Myocyte (in vitro differentiated cells): Measurements from ENCODE around the gene TAF11L13. TPM values are rescaled to one million over a fixed set of nuclear protein-coding genes. Genes with fewer than 3 reads are reported as not detected.
"Not testable (repeated sequence)": the region's sequence is repeated elsewhere in the genome, so short reads cannot be mapped to it uniquely, and the experiment has no call there.

ENCODE experiments used
- DNase-seq: peaks from one replicate; pipeline ENCODE4 v3.0.0-alpha.2; 2012; ENCODE audit warnings: low read depth
- polyA plus RNA-seq: library from polyadenylated mRNA; unstranded; fragments of >200 nt; gene quantifications from one replicate; pipeline ENCODE4 v1.2.1, GENCODE V29; 2012; ENCODE audit warnings: missing spikeins
- total RNA-seq: library from RNA; depleted of rRNA; stranded (reverse); fragments of >200 nt; gene quantifications from 2 replicates; pipeline ENCODE4 v1.2.3, GENCODE V29; 2014

The TAF11L13 gene
- total RNA-seq = not detected in 2 replicates
- not detected for polyA plus RNA-seq

DNA sequence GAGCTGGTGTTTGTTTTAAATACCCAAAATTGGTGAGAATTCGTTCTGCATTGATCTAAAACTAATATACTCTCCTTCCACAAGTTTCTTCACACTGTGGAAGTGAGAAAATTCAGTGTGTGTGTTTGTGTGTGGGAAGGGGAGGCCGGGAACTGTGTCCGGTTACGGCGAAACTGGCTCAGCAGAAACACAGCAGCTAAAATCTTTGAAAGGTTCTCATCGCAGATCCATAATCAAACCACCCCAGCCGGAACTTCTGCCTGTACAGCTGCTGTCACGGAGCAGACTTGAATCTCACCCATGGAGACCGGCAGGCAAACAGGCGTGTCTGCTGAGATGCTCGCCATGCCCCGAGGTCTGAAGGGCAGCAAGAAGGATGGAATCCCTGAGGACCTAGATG lies at the start of gene TAF11L13:
Gene TAF11L13, plus strand, starts transcription at position 301 of the 400 bp plus-strand sequence.
- not testable (repeated sequence) for DNase-seq

DNA sequence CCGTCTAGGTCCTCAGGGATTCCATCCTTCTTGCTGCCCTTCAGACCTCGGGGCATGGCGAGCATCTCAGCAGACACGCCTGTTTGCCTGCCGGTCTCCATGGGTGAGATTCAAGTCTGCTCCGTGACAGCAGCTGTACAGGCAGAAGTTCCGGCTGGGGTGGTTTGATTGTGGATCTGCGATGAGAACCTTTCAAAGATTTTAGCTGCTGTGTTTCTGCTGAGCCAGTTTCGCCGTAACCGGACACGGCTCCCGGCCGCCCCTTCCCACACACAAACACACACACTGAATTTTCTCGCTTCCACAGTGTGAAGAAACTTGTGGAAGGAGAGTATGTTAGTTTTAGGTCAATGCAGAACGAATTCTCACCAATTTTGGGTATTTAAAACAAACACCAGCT lies 46.2 kb upstream of the TAF11L13 start, which contains the start of gene TAF11L7:
Gene TAF11L7, minus strand, starts transcription at position 101 of the 400 bp plus-strand sequence.
- not testable (repeated sequence) for DNase-seq

DNA sequence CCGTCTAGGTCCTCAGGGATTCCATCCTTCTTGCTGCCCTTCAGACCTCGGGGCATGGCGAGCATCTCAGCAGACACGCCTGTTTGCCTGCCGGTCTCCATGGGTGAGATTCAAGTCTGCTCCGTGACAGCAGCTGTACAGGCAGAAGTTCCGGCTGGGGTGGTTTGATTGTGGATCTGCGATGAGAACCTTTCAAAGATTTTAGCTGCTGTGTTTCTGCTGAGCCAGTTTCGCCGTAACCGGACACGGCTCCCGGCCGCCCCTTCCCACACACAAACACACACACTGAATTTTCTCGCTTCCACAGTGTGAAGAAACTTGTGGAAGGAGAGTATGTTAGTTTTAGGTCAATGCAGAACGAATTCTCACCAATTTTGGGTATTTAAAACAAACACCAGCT lies 41.0 kb upstream of the TAF11L13 start, which contains the start of gene TAF11L8:
Gene TAF11L8, minus strand, starts transcription at position 101 of the 400 bp plus-strand sequence.
- DNase-seq = not testable (repeated sequence)

DNA sequence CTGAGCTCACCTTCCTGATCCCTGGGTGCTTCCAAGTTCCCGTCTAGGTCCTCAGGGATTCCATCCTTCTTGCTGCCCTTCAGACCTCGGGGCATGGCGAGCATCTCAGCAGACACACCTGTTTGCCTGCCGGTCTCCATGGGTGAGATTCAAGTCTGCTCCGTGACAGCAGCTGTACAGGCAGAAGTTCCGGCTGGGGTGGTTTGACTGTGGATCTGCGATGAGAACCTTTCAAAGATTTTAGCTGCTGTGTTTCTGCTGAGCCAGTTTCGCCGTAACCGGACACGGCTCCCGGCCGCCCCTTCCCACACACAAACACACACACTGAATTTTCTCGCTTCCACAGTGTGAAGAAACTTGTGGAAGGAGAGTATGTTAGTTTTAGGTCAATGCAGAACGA lies 37.6 kb upstream of the TAF11L13 start, which contains the start of gene TAF11L9:
Gene TAF11L9, minus strand, starts transcription at position 140 of the 400 bp plus-strand sequence.
- not testable (repeated sequence) for DNase-seq

DNA sequence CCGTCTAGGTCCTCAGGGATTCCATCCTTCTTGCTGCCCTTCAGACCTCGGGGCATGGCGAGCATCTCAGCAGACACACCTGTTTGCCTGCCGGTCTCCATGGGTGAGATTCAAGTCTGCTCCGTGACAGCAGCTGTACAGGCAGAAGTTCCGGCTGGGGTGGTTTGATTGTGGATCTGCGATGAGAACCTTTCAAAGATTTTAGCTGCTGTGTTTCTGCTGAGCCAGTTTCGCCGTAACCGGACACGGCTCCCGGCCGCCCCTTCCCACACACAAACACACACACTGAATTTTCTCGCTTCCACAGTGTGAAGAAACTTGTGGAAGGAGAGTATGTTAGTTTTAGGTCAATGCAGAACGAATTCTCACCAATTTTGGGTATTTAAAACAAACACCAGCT lies 34.2 kb upstream of the TAF11L13 start, which contains the start of gene TAF11L10:
Gene TAF11L10, minus strand, starts transcription at position 101 of the 400 bp plus-strand sequence.
- not testable (repeated sequence) for DNase-seq

DNA sequence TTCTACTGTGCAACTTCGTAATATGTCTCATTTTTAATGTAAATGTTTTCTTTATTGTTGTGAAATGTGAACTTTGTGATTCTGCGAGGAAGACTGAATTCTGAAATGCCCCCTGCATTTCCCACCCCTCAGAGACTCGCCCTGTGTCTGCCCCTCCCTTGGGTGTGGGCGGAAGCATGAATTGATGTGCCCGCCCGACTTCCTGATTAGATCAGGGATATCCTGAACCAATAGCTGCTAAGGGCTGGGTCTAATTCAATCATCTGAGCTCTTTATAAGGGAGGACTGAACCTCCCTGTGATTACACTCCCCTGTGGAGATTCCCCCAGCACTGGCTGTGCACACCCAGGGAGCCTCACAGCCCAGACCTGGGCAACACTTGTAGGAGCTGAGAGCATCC lies 28.0 kb upstream of the TAF11L13 start, which contains the start of gene TAF11L11:
Gene TAF11L11, plus strand, starts transcription at position 304 of the 400 bp plus-strand sequence.
- DNase-seq = not testable (repeated sequence)

DNA sequence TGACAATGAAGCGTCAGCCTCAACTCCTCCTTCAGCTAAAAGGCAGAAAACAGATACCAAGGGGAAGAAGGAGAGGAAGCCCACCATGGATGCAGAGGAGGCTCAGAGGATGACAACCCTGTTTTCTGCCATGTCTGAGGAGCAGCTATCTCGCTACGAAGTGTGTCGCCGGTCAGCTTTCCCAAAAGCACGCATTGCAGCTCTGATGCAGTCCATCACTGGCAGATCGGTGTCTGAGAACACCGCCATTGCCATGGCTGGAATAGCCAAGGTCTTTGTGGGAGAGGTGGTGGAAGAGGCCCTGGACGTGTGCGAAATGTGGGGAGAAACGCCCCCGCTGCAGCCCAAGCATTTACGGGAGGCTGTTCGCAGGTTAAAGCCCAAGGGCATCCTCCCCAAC lies 26.9 kb upstream of the TAF11L13 start:
- DNase-seq = no peak

DNA sequence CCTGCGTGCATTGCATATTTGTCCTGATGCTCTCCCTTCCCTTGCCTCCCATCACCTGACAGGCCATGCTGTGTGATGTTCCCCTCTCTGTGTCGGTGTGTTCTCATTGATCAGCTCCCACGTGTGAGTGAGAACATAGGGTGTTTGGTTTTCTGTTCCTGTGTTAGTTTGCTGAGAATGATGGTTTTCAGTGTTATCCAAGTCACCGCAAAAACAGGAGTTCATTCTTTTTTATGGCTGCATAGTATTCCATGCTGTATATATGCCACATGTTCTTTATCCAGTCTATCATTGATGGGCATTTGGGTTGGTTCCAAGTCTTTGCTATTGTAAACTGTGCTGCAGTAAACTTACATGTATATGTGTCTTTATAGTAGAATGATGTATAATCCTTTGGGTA lies 24.4 kb upstream of the TAF11L13 start:
- DNase-seq = not testable (repeated sequence)

DNA sequence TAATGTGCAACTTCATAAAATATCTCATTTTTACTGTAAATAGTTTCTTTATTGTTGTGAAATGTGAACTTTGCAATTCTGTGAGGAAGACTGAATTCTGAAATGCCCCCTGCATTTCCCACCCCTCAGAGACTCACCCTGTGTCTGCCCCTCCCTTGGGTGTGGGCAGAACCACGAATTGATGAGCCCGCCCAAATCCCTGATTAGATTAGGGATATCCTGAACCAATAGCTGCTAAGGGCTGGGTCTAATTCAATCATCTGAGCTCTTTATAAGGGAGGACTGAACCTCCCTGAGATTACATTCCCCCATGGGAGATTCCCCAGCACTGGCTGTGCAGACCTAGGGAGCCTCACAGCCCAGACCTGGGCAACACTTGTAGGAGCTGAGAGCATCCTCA lies 21.8 kb upstream of the TAF11L13 start, which contains the start of gene TAF11L12:
Gene TAF11L12, plus strand, starts transcription at position 301 of the 400 bp plus-strand sequence.
- not testable (repeated sequence) for DNase-seq

DNA sequence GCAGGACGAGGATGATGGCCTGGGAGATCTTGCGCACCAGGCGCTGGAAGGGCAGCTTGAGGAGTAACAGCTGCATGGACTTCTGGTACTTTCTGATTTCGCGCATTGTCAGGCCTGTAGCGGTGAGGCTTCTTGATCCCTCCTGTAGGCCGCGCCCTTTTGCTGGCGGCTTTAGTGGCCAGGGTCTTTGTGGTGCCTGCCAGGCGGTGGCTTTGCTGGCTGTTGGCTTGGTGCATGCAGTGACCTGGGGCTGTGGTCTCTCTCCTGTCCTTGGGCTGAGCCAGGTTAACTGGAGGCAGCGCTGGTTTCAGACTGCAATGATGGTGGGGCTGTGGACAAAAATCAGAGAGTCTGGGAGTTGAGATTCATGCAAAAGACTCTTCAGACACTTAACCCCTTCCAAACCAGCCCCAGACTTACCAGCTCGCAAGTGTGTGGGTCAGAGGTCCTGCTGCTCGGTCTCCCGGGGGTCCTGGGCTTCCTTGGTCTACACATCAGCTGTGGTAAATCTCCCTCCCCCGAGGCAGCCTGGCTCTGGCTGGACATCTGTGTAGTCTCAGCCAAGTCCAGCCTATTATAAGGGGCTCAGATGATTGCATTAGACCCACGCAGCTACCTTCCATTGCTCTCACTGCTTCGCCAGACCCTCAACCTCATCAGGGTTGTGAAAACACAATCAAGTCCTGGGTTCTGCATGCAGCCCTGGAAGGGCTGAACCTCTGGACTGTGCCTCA lies 16.8 kb upstream of the TAF11L13 start:
- DNase-seq = no peak

DNA sequence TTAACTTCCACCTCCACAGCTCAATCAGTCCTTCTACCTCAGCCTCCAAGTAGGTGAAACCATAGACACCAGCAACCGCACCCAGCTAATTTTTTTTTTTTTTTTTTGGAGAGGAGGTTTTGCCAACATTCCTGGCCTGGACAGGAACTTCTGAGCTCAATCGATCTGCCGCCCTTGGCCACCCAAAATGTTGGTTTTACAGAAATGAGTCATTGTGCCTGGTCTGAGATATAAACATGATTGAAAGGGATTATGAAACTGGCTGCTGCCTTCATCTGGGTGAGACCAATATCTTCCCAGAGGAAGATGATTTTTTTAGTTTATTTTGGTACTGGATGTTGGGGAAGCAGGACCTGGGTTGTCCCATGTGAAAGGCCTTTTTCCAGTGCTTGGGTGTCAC lies 12.5 kb upstream of the TAF11L13 start:
- DNase-seq = no peak

DNA sequence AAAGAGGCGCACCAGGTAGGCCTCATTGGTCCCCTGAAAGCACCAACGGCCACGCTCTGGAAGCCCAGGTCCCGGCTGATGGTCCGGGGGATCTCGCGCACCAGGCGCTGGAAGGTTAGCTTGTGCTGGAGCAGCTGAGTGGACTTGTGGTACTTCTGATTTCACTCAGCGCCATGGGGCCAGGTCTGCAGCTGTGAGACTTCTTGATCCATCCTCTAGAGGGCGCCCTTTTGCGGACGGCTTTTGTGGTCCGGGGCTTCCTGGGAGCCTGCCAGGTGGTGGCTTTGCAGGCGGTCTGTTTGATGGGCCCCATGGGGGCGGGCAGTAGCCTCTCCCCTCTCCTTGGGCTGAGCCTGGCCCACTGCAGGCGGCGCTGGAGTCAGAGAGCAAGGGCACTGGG lies 11.3 kb upstream of the TAF11L13 start:
- DNase-seq = no peak

DNA sequence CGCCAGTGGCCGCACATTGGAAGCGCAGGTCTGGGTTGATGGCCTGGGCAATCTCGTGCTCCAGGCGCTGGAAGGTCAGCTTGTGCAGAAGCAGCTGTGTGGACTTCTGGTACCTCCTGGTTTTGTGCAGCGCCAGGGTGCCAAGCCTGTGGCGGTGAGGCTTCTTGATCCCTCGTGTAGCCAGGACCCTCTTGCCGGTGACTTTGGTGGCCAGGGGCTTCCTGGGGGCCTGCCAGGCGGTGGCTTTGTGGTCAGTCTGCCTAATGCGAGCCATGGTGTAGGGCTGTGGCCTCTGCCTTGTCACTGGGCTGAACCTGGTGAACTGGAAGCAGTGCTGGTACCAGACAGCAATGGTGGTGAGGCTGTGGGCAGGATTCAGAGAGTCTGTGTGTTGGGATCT lies 6.2 kb upstream of the TAF11L13 start:
- no peak for DNase-seq

DNA sequence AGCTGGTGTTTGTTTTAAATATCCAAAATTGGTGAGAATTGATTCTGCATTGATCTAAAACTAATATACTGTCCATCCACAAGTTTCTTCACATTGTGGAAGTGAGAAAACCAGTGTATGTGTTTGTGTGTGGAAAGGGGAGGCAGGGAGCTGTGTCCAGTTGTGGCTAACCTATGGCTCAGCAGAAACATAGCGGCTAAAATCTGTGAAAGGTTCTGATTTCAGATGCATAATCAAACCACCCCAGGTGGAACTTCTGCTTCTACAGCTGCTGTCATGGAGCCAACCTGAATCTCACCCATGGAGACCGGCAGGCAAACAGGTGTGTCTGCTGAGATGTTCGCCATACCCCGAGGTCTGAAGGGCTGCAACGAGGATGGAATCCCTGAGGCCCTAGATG lies 2.3 kb downstream of the TAF11L13 start, which contains the start of gene TAF11L14:
Gene TAF11L14, plus strand, starts transcription at position 301 of the 400 bp plus-strand sequence.
- no peak for DNase-seq

DNA sequence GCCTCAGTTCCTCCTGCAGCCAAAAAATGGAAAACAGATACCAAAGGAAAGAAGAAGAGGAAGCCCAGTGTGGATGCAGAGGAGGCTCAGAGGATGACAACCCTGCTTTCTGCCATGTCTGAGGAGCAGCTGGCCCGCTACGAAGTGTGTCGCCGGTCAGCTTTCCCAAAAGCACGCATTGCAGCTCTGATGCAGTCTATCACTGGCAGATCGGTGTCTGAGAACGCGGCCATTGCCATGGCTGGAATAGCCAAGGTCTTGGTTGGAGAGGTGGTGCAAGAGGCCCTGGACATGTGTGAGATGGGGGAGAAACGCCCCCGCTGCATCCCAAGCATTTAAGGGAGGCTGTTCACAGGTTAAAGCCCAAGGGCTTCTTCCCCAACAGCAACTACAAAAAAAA lies 17.3 kb downstream of the TAF11L13 start:
- DNase-seq = not testable (repeated sequence)

DNA sequence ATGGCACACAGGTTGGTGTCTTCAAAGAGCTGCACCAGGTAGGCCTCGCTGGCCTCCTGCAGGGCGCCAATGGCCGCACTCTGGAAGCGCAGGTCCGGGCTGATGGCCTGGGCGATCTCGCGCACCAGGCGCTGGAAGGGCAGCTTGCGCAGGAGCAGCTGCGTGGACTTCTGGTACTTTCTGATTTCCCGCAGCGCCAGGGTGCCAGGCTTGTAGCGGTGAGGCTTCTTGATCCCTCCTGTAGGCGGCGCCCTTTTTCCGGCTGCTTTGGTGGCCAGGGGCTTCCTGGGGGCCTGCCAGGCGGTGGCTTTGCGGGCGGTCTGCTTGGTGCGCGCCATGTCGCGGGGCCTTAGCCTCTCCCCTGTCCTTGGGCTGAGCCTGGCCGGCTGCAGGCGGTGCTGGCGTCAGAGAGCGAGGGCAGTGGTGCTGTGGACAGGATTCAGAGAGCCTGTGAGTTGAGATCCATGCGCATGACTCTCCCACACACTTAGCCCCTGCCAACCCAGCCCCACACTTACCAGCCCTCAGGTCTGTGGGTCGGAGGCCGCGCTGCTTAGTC lies 23.4 kb downstream of the TAF11L13 start:
- not testable (repeated sequence) for DNase-seq

DNA sequence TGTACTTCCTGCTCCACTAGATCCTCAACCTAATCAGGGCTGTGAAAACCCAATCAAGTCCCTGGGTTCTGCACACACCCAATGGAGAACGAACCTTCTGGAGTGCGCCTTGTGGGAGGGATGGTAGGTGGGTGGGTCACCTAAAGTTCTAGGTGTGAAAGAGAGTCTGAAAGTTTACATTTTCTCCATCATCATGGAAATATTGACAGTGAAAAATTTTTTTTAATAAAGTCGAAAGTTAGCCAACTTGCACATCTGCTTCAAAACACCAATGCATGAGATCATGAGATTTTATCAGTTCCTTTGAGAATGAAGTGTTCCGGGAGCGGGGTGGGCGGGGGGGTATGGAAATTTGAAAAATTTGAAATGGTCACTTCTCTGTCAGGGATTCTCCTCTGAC lies 24.0 kb downstream of the TAF11L13 start:
- DNase-seq = no peak

DNA sequence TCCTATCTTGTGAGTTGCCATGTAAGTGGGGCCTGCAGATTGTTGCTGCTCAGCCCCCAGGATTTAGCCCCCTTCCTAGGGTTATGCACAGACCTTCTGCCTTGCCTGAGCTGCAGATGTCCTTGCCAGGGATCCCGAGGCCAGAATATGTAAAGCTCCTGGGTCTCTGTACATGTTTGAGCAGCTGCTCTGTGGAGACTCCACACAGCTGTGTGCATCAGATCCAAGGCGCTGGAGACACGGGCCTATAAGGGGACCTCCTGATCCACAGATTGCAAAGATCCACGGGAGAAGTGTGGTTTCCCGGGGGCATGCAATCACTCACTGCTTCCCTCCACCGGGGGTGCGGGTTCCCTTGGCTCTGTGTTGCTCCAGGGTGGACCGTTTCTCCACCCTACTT lies 31.3 kb downstream of the TAF11L13 start:
- no peak for DNase-seq

DNA sequence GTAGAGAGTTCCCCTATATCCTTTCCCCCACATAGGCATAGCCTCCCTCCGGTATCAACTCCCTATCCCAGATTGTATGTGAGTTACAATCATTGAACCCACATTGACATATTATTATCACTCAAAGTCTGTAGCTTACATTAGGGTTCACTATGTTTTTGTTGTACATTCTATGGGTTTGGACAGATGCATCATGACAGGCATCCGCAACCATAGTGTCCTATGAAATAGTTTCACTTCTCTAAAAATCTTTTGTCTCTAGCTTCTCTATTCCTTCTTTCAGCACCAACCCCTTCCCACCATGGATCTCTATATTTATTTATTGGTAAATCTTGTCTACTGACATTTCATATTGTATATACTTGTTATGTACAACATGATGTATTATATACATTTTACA lies 33.9 kb downstream of the TAF11L13 start:
- DNase-seq = no peak

DNA sequence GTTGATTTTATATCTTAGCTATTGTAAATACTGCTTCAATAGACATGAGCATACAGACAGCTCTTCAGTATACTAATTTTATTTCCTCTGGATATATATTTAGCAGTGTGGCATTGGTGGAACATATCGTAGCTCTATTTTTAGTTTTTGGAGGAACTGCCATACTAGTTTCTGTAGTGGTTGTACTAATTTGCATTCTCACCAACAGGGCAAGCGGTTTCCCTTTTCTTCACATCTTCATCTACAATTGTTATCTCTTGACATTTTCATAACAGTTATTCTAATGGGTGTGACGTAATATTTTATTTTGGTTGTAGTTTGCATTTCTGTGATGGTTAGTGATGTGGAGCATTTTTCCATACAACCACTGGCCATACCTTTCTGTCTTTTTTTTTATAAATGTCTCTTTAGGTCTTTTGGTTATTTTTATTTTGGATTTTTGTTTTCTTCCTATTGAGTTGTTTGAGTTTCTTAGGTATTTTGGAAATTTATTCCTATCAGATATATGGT lies 34.9 kb downstream of the TAF11L13 start:
- DNase-seq = no peak

DNA sequence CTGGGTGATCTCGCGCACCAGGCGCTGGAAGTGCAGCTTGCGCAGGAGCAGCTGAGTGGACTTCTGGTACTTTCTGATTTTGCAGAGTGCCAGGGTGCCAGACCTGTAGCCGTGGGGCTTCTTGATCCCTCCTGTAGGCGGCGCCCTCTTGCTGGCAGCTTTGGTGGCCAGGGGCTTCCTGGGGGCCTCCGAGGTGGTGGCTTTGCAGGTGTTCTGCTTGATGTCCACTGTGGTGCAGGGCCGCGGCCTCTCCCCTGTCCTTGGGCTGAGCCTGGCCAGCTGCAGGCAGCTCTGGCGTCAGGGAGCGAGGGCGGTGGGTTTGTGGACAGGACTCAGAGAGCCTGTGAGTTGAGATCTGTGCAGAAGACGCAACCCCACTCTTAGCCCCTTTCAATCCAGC lies 38.5 kb downstream of the TAF11L13 start:
- DNase-seq = no peak

DNA sequence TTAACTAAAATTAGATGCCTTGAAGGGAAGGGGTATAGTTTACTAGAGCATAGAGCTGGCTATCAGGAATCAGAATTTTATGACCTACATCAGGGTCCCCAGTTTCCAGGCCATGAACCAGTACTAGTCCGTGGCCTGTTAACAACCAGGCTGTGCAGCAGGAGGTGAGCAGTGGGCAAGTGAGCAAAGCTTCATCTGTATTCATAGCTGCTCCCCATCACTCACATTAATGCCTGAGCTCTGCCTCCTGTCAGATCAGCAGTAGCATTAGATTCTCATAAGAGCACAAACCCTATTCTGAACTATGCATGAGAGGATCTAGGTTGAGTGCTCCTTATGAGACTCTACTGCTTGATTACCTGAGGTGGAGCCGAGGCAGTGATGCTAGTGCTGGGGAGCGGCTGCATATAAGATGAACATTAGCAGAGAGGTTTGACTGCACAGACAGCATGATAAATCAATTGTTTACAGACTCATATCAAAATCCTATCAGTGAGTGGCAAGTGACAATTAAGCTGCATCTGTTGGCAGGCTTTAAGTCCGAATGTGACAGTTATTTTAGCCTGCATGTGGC lies 47.0 kb downstream of the TAF11L13 start:
- no peak for DNase-seq
